SIG-M5 (cell line): ENCODE measurements around the gene MGA.
"Not testable (repeated sequence)": the region's sequence is repeated elsewhere in the genome, so short reads cannot be mapped to it uniquely, and the experiment has no call there.

ENCODE experiments used
- DNase-seq: peaks from one replicate; lab custom pipeline; 2025; lab: John Stamatoyannopoulos, UW

MGA gene

GRCh38 chr15:41716864-41717263 lies 56.7 kb downstream of the MGA start:
- DNase-seq, result no peak

GRCh38 chr15:41727143-41727542 lies 66.9 kb downstream of the MGA start:
- no peak for DNase-seq

GRCh38 chr15:41728061-41728460 lies 67.9 kb downstream of the MGA start:
- DNase-seq, result not testable (repeated sequence)

GRCh38 chr15:41730543-41730942 lies 70.3 kb downstream of the MGA start:
- peak; percentile 65 for DNase-seq

- no peak for DNase-seq
Observed at GRCh38 chr15:41732483-41732882, 72.3 kb downstream of the MGA start.

GRCh38 chr15:41734079-41734478 lies 73.9 kb downstream of the MGA start:
- DNase-seq, result no peak

GRCh38 chr15:41735046-41735445 lies 74.8 kb downstream of the MGA start:
- no peak for DNase-seq

- not testable (repeated sequence) for DNase-seq
Observed at GRCh38 chr15:41735492-41735891, 75.3 kb downstream of the MGA start.

GRCh38 chr15:41746802-41747201 lies 86.6 kb downstream of the MGA start:
- DNase-seq, result no peak

GRCh38 chr15:41756198-41756597 lies 96.0 kb downstream of the MGA start:
- no peak for DNase-seq

- peak; percentile 44 for DNase-seq
Observed at GRCh38 chr15:41772720-41773331, 112.6 kb downstream of the MGA start.

GRCh38 chr15:41773332-41773728 lies 113.1 kb downstream of the MGA start:
- DNase-seq, result no peak

GRCh38 chr15:41773729-41774061 lies 113.5 kb downstream of the MGA start:
- DNase-seq, result no peak

- DNase-seq, result peak; percentile 95
Observed at GRCh38 chr15:41774062-41774881, 114.1 kb downstream of the MGA start, which contains the start of gene MAPKBP1. Gene MAPKBP1 (plus strand): TSS chr15:41774484. CDS start chr15:41775276, 792 bp downstream.

GRCh38 chr15:41774882-41775417 lies 114.7 kb downstream of the MGA start:
- no peak for DNase-seq

- no peak for DNase-seq
Observed at GRCh38 chr15:41775651-41776050, 115.4 kb downstream of the MGA start.

GRCh38 chr15:41777421-41777973 lies 117.3 kb downstream of the MGA start:
- DNase-seq, result no peak

GRCh38 chr15:41778521-41778920 lies 118.3 kb downstream of the MGA start:
- no peak for DNase-seq

GRCh38 chr15:41779662-41780157 lies 119.5 kb downstream of the MGA start:
- no peak for DNase-seq

GRCh38 chr15:41780266-41780665 lies 120.1 kb downstream of the MGA start:
- no peak for DNase-seq

GRCh38 chr15:41780727-41781126 lies 120.5 kb downstream of the MGA start:
- no peak for DNase-seq

GRCh38 chr15:41782371-41783282 lies 122.4 kb downstream of the MGA start:
- DNase-seq, result no peak
